Activated naive CD8-positive, alpha-beta T cell treated with anti-CD3 and anti-CD28 coated beads, Interleukin-2, amount 10 ng/mL, durations not matched to agents 7 days and 5 days (primary cell): Measurements from ENCODE around the gene ATP2B3. TPM values are rescaled to one million over a fixed set of nuclear protein-coding genes. Genes with fewer than 3 reads are reported as not detected.

Source experiments
- ATAC-seq: fragments of 150-1000 bp; cut with Tn5 transposase; one replicate; pipeline ENCODE4 v1.10.0; 2021; ENCODE audit warnings: low read depth, moderate library complexity
- POLR2A ChIA-PET: fragments of 350-600 bp; sonication (Branson Sonifier 250); formaldehyde crosslinking; loops from one replicate; lab custom pipeline; 2021; ENCODE audit warnings: antibody characterized with exemption; lab: Charles Lee
- DNase-seq: peaks from one replicate; pipeline ENCODE4 v3.0.0; 2021
- H3K27ac Mint-ChIP-seq: one replicate; pipeline ENCODE4 v1.8.0; 2022; ENCODE audit warnings: mild to moderate bottlenecking, mixed read lengths
- H3K27me3 Mint-ChIP-seq: one replicate; pipeline ENCODE4 v1.8.0; 2022; ENCODE audit warnings: mild to moderate bottlenecking, moderate library complexity, mixed read lengths
- H3K36me3 Mint-ChIP-seq: one replicate; pipeline ENCODE4 v1.8.0; 2021; ENCODE audit warnings: mild to moderate bottlenecking, mixed read lengths
- H3K4me1 Mint-ChIP-seq: one replicate; pipeline ENCODE4 v1.8.0; 2021; ENCODE audit warnings: mixed read lengths
- H3K4me3 Mint-ChIP-seq: one replicate; pipeline ENCODE4 v1.8.0; 2022; ENCODE audit warnings: mild to moderate bottlenecking, moderate library complexity, mixed read lengths
- H3K9me3 Mint-ChIP-seq: one replicate; pipeline ENCODE4 v1.8.0; 2021; ENCODE audit warnings: mixed read lengths
- total RNA-seq, 2 experiments: library from RNA; stranded (reverse); gene quantifications; one replicate each; pipeline ENCODE4 v1.2.3, GENCODE V29; 2021

ATP2B3 gene
- total RNA-seq, 2 experiments from 2014 or later = not detected

DNA sequence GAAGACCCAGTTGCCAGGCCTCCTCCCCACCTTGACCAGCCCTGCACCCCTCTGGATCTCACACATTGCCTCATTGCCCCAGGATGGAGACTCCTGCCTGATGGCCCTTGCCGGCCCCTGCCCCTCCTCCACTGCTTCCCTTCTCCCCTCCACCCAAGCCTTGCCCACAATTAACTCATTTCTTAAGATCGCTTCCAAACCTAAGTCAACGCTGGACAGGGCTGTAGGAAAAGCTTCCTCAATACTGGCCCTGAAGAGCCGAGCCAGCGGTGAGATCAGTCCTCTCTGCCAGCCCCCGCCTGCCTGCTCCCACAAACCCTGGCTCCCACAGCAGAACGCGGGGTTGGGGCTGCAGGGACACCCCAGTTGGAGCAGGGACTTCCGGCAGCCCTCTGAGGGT, 39.5 kb upstream of the ATP2B3 start:
- Mint-ChIP-seq H3K4me3 (no peak overlapping the region), H3K27ac (no peak overlapping the region), H3K27me3 (no peaks in the 10 kb centered on the region), H3K36me3 (no peaks in the 10 kb centered on the region), H3K4me1 (no peaks in the 10 kb centered on the region), H3K9me3 (no peaks in the 10 kb centered on the region)
- DNase-seq = no peak
- no peak for ATAC-seq
- POLR2A ChIA-PET = no interaction called here

DNA sequence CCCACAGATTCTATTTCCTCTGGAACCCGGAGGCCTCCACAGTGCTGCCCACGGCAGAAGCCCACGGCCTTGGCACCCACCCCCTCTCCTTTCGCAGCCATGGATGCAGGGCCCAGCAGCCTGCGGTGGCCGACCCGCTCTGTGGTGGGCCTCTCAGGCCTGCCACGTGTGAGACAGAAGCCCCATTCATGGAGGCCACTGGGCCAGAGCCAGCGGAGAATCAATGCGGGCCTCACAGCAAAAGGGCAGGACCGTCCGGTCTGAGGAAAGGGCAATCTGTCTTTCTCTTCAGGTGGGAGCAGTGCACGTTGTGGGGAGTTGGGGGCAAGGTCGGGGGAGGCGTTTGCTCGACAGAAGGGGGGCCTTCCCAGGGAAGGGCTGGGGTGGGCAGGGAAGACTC, 38.7 kb upstream of the ATP2B3 start:
- Mint-ChIP-seq H3K36me3 (no peaks in the 10 kb centered on the region), H3K27me3 (no peaks in the 10 kb centered on the region), H3K27ac (no peak overlapping the region)

DNA sequence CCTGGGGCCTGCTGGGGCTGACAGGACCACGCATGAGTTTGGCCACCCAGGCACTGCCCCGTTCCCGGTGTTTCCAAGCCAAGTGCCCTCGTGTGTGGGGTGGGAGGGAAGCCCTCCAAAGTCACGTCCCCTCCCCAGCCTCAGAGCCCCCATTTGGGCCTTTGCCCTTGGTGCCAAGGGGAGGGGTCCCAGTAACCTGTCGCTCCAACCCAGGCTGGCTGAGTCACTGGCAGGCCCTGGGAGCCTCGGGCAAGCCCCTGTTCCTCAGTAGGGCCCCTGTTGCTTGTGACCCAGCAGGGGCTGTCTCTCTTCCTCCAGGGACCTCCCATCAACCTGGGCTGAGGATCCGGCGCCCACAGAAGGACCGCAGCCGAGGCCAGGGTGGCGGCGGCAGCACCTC, 36.4 kb upstream of the ATP2B3 start:
- ATAC-seq (no peak), DNase-seq (no peak)
- no peaks in the 10 kb centered on the region for H3K36me3 Mint-ChIP-seq
- H3K27me3 Mint-ChIP-seq = no peaks in the 10 kb centered on the region
- no peak overlapping the region for H3K4me3 Mint-ChIP-seq
- no peaks in the 10 kb centered on the region for H3K9me3 Mint-ChIP-seq
- POLR2A ChIA-PET = no interaction called here
- no peaks in the 10 kb centered on the region for H3K4me1 Mint-ChIP-seq
- no peak overlapping the region for H3K27ac Mint-ChIP-seq

More for the DNA sequence above, 38.7 kb upstream of the ATP2B3 start:
- no peaks in the 10 kb centered on the region for H3K9me3 Mint-ChIP-seq
- DNase-seq = no peak
- ATAC-seq = no peak
- no peak overlapping the region for H3K4me3 Mint-ChIP-seq
- POLR2A ChIA-PET = no interaction called here
- H3K4me1 Mint-ChIP-seq = no peaks in the 10 kb centered on the region

DNA sequence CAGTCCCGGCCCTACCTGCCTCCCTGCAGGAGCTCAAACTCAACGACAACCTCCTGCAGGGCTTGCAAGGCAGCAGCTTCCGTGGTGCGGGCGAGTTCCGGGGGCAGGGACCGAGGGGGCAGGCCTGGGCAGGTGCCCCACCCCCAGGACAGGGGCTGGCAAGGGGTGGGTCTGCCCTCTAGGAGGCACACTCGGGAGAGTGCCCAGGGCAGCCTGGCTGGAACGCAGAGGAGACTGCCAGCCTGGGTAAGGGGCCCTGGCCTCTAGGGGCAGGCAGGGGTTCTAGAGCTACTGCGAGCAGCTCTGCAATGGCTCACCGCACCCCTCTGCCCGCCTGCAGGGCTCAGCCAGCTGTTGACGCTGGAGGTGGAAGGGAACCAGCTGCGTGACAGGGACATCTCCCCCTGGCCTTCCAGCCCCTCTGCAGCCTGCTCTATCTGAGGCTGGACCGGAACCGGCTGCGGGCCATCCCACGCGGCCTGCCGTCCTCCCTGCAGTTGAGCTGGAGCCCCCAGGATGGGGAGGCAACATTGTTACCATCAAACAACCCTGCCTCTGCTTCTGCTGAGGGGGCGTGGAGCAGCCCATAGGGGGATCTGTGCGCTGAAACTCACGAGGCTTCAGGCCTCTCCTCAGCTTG, 34.9 kb upstream of the ATP2B3 start:
- Mint-ChIP-seq H3K4me3 (no peak overlapping the region), H3K27ac (no peak overlapping the region), H3K9me3 (no peaks in the 10 kb centered on the region), H3K4me1 (no peaks in the 10 kb centered on the region), H3K27me3 (no peaks in the 10 kb centered on the region), H3K36me3 (no peaks in the 10 kb centered on the region)
- POLR2A ChIA-PET = no interaction called here
- DNase-seq (no peak), ATAC-seq (no peak)

DNA sequence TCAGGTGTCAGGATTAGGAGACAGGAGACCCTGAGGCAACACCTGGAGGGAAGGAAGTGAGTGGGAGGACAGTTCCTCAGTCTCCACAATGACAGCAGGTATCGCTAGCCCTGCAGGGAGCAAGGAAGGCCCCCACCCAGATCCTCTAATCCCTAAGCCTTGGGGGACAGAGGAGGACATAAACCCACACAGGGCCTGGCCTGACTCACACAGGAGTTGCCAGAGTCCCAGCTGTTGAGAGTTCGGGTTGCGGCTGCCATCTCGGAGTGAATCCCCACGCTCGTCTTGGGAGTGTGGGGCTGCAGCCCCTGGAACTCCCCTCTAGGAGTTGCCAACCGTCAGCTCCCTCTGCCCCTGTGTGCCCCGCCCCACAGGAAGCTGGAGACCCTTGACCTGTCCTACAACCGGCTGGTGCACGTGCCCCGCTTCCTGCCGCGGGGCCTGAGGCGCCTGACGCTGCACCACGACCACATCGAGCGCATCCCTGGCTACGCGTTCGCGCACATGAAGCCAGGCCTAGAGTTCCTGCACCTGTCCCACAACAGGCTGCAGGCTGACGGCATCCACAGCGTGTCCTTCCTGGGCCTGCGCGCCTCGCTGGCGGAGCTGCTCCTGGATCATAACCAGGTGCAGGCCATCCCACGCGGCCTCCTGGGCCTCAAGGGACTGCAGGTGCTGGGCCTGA, 31.9 kb upstream of the ATP2B3 start:
- POLR2A ChIA-PET = no interaction called here
- Mint-ChIP-seq H3K27ac (no peak overlapping the region), H3K4me1 (no peaks in the 10 kb centered on the region), H3K36me3 (no peaks in the 10 kb centered on the region), H3K4me3 (no peak overlapping the region), H3K27me3 (no peaks in the 10 kb centered on the region), H3K9me3 (no peaks in the 10 kb centered on the region)
- ATAC-seq (no peak), DNase-seq (no peak)

DNA sequence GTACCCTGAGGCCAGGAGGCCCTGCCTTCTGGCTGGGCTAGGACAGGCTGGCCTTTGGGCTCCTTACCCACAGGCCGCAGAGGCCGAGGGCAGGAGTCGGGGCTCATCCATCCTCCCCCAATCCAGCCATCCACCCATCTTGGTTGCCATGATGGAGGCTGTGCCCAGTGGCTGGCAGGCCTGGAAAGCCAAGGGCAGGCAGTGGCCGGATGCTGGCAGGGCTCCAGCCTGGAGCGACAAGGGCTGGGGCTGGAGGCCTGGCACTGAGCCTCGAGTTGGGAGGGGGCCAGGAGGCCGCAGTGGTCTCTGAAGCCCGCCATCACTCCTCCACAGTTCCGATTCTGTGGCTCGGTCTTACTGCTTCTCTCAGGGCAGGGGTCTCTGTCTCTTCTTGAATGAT, 31.3 kb upstream of the ATP2B3 start:
- POLR2A ChIA-PET = no interaction called here
- no peak for ATAC-seq
- no peaks in the 10 kb centered on the region for H3K27me3 Mint-ChIP-seq
- H3K36me3 Mint-ChIP-seq = no peaks in the 10 kb centered on the region
- no peak for DNase-seq
- H3K4me1 Mint-ChIP-seq = no peaks in the 10 kb centered on the region
- H3K4me3 Mint-ChIP-seq = no peak overlapping the region
- H3K27ac Mint-ChIP-seq = no peak overlapping the region
- H3K9me3 Mint-ChIP-seq = no peaks in the 10 kb centered on the region

DNA sequence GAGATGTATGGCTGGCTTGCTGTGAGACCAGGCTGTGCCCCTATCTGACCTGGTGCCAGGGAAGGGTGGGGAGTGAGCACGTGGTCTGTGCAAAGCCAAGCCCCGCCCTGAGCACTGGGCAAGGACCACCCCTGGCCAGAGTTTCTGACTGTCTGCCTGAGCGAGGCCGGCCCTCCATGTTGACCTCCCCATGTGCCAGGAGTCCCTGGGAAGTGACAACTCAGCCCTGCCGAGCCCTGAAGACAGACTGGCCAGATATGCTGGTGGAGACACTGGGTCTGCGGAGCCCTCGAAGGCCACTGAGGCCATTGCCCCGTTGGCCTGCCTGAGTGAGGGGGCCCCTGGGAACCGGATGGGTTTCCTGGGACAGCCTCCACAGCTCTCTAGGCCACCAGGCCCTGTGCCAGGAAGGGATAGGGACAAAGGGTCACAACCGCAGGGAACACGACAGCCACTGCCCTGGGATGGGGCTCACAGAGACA, 29.8 kb upstream of the ATP2B3 start:
- no peaks in the 10 kb centered on the region for H3K27me3 Mint-ChIP-seq
- H3K9me3 Mint-ChIP-seq = no peaks in the 10 kb centered on the region
- no peak overlapping the region for H3K27ac Mint-ChIP-seq
- no peaks in the 10 kb centered on the region for H3K4me1 Mint-ChIP-seq
- H3K4me3 Mint-ChIP-seq = no peak overlapping the region
- DNase-seq (no peak), ATAC-seq (no peak)
- POLR2A ChIA-PET = no interaction called here
- no peaks in the 10 kb centered on the region for H3K36me3 Mint-ChIP-seq

DNA sequence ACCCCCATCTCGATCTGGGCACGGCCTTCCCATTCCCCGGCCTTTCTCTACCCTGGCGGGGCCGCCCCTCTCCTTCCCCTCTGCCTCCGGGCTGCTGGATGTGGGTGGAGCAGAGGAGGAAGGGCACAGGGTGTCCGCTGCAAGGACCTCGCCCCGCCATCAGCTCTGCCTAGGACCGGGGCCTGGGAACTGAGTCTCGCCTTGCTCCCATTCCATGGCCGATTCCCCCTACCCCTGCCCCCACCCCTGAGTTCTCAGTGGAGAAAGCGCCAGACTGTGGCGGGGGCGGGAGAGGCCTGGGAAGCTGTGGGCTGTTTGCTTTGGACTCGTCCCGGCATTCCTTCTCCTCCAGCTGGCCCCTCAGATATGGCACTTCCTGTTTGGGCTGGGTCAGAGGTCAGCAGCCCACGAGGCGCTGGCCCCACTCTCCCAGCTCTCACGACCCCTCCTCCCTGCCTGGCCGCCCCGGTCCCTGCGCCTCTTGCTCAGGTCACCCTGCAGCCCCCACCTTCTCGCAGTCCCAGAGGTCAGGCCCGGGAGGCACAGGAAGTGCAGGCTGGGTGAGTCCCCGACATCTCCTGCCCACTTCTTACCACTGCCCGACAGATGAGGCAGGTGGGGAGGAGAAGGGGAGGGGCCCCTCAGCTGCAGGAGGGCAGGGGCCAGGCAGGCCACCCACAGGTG, 29.1 kb upstream of the ATP2B3 start:
- H3K4me1 Mint-ChIP-seq = no peaks in the 10 kb centered on the region
- no peaks in the 10 kb centered on the region for H3K9me3 Mint-ChIP-seq
- DNase-seq (no peak), ATAC-seq (no peak)
- no peaks in the 10 kb centered on the region for H3K36me3 Mint-ChIP-seq
- no peak overlapping the region for H3K4me3 Mint-ChIP-seq
- POLR2A ChIA-PET = no interaction called here
- H3K27ac Mint-ChIP-seq = no peak overlapping the region
- H3K27me3 Mint-ChIP-seq = no peaks in the 10 kb centered on the region

DNA sequence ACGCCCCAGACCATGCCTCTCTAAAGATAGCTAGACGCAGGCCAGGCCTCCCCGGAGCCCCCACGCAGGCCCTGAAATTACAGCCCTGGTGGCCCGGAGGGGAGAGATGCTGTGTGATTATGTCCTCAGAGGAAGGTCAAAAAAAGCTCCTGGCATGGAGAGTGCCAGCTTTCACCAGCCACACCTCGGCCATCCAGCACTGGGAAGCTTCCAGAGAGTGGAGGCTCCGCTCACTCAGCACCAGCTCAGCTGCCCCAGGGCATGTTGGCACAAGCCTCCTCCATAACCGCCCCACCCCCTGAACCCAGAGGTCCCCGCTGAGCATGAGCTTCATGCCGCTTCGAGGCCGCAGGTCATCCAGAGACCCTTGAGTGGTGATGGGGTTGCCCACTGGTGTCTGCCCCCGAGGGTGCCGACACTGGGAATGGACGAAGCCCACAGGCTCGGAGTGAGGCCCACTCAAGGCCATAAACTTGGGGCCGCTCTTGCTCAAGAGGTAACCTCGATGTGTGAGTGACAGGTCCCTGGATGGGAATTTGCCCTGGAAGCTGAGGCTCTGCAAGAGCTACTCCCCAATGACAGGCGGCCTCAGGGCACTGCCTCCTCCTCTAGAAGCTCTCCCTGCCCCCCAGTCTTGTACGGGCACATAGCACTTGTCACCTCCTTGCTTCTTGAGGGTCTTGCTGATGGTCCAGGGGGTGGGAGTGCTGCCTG, 27.1 kb upstream of the ATP2B3 start:
- Mint-ChIP-seq H3K9me3 (no peaks in the 10 kb centered on the region), H3K4me3 (no peak overlapping the region), H3K36me3 (no peaks in the 10 kb centered on the region), H3K4me1 (no peaks in the 10 kb centered on the region), H3K27ac (no peak overlapping the region), H3K27me3 (no peaks in the 10 kb centered on the region)
- POLR2A ChIA-PET = no interaction called here
- DNase-seq (no peak), ATAC-seq (no peak)

DNA sequence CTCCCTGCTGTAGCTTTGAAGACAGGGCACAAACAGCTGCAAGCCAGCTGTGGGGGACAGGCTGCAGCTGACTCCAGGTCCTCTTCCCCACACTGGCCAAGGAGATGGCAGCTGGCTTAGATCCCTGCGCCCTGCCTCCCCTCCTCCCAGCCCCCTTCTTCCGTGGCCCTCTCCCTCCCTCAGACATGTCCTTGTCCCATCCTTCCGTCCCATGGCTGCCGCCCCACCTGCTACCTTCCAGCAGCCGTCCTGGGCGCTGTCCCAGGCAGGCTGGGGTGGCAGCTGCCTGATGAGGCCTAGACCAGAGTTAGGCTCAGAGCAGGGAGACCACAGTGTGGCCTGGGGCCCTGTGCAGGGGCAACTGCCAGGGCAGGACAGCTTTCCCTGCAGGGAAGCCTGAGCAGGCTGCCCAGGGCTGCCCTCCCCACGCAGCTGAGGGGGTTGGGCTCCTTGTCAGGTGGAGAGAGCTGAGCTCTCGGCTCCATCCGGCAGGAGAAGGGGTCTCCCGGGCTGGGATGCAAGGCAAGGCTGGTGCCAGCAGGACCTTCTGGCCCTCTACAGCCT, 26.0 kb upstream of the ATP2B3 start:
- no peaks in the 10 kb centered on the region for H3K4me1 Mint-ChIP-seq
- no peak for ATAC-seq
- no peaks in the 10 kb centered on the region for H3K9me3 Mint-ChIP-seq
- POLR2A ChIA-PET = no interaction called here
- DNase-seq = no peak
- no peak overlapping the region for H3K4me3 Mint-ChIP-seq
- H3K27ac Mint-ChIP-seq = no peak overlapping the region
- no peaks in the 10 kb centered on the region for H3K27me3 Mint-ChIP-seq
- no peaks in the 10 kb centered on the region for H3K36me3 Mint-ChIP-seq

DNA sequence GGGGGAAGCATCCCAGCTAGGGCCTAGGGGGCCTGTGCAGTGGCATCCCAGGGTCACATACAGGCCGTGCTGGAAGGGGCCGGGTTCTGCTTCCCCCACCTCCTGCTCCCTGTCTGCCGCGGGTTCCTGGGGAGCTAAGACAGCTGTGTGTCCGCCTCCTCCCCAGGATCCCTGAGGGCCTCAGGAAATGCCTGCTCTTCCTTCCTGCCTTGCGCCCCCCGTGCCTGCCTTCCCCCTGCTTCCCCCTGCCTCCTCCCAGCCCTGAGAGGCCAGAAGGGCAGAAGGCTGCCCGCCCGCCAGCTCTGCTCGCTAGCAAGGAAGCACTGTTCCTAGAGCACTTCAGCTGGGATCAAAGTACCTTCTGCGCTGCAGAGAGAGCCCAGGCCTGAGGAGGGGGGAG, 25.5 kb upstream of the ATP2B3 start:
- no peak for DNase-seq
- no peaks in the 10 kb centered on the region for H3K9me3 Mint-ChIP-seq
- no peaks in the 10 kb centered on the region for H3K27me3 Mint-ChIP-seq
- no peak overlapping the region for H3K27ac Mint-ChIP-seq
- no peak for ATAC-seq
- no peaks in the 10 kb centered on the region for H3K36me3 Mint-ChIP-seq
- POLR2A ChIA-PET = no interaction called here
- H3K4me3 Mint-ChIP-seq = no peak overlapping the region
- H3K4me1 Mint-ChIP-seq = no peaks in the 10 kb centered on the region

DNA sequence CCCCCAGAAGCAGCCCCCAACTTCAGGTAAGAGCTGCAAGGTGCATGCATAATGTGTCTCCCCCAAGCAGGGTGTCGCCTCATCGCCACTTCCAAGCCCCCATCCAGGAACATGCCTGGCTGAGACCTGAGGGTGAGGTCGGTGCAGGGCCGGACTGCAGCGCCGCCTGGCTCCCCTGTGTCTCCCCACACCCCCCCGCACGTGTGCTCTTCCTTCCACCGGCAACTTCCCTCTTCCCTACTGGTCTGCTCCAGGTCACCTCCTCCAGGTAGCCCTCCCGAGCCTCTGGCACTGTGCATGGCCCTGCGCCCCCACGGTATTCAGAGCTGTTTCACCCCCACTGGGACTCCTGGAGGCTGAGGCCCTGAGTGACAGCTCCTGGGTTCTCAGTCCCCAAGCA, 24.9 kb upstream of the ATP2B3 start:
- Mint-ChIP-seq H3K36me3 (no peaks in the 10 kb centered on the region), H3K27me3 (no peaks in the 10 kb centered on the region), H3K4me1 (no peaks in the 10 kb centered on the region), H3K9me3 (no peaks in the 10 kb centered on the region), H3K27ac (no peak overlapping the region), H3K4me3 (no peak overlapping the region)
- ATAC-seq = no peak
- DNase-seq = no peak
- POLR2A ChIA-PET = no interaction called here

DNA sequence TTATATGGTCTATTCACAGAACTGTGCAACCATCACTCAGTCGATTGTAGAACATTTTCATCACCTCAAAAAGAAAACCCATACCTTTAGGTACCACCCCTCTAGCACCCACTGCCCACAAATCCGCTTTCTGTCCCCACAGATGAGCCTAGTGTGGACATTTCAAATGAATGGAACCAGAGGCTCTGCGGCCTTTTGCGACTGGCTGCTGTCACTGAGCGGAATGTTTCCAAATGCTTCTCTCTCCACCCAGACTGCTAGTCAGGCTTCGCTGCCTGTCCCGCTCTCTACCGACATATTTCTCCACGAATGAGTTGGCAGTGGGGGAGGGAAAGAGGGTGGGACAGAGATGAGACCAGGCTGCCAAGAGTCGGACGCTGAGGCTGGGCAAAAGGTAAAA, 24.4 kb upstream of the ATP2B3 start:
- Mint-ChIP-seq H3K4me1 (no peaks in the 10 kb centered on the region), H3K4me3 (no peak overlapping the region), H3K36me3 (no peaks in the 10 kb centered on the region), H3K27me3 (no peaks in the 10 kb centered on the region), H3K9me3 (no peaks in the 10 kb centered on the region), H3K27ac (no peak overlapping the region)
- POLR2A ChIA-PET = no interaction called here
- ATAC-seq (no peak), DNase-seq (no peak)
